Heart left ventricle (tissue), 13 donors: ENCODE measurements around the gene VPS52.

ENCODE experiments used
- CTCF ChIP-seq, 12 donors: fragments of 200-600 bp; sonication (generic) in 4 of 12; IDR thresholded peaks; one replicate each; pipeline versions ENCODE4 v1.5.0 to v1.8.0; 2018 to 2022; ENCODE audit warnings: antibody characterized with exemption in 12 of 12, mild to moderate bottlenecking in 5 of 12
- POLR2A ChIP-seq, 2 donors: fragments of 450-650 bp; IDR thresholded peaks; one replicate each; pipeline ENCODE4 v1.6.1; 2017; ENCODE audit warnings: antibody characterized with exemption in 2 of 2, mild to moderate bottlenecking in 2 of 2, moderate library complexity in 2 of 2
- donor health status: ischemic (EF 13 %, LVEDD 7.1; RV severe dilation, severe dysfunction).
- donor health status: DM: no; HTN: yes; CAD: no.
- donor health status: DM: no; HTN: no; CAD: no.
- donor health status: ischemic (EF 25% LVEDD 6.9; RV normal size, moderate dysfunction).
- donor health status: ischemic (EF 25% LVEDD 5.7; RV mildly dilated, moderate dysfunction).
- donor health status: ischemic (EF 35%, LVEDD 5.7; RV mildly dilated, moderate dysfunction).
- donor health status: nonischemic (EF 11% LVEDD 7.7; RV severe dilation, severe dysfunction).
- donor health status: DM: yes; HTN: yes; CAD: no.
- donor health status: PGD.
- donor health status: ischemic (EF 29% LVEDD 5.4; RV normal size, mild dysfunction).
- donor health status: nonischemic (EF 23%, LVEDD 6.1; RV moderate dilation, normal function).

GRCh38 chr6:33217246-33217645, 54.4 kb downstream of the VPS52 start:
- no peak for TF ChIP-seq CTCF (IDR thresholded peaks at IDR 0.05)
- no peak for TF ChIP-seq POLR2A (IDR thresholded peaks at IDR 0.05)
